K562 (cell line): ENCODE measurements around the gene MOB4. TPM values are rescaled to one million over a fixed set of nuclear protein-coding genes. Genes with fewer than 3 reads are reported as not detected.

ENCODE experiments used
- ATF1 ChIP-seq, 2 experiments: fragments of 450-650 bp in 1 of 2; IDR thresholded peaks; 2 replicates each; pipeline ENCODE4 v1.6.1; 2016; ENCODE audit warnings: missing compliant biosample characterization in 1 of 2, missing genetic modification characterization in 1 of 2
- BRD4 ChIP-seq: fragments of 200-600 bp; sonication (generic); IDR thresholded peaks from 2 replicates; pipeline ENCODE4 v1.6.1; 2017; ENCODE audit warnings: inconsistent platforms
- HDAC3 ChIP-seq: fragments of 450-650 bp; IDR thresholded peaks from 2 replicates; pipeline ENCODE4 v1.6.1; 2018; ENCODE audit warnings: borderline replicate concordance, mild to moderate bottlenecking, moderate library complexity; ENCODE audit not compliant: partially characterized antibody
- HEY1 ChIP-seq: fragments of 250-450 bp; sonication (Bioruptor Pico); IDR thresholded peaks from 2 replicates; pipeline ENCODE4 v1.5.0; 2020; ENCODE audit warnings: mild to moderate bottlenecking, moderate library complexity, borderline replicate concordance
- HMBOX1 ChIP-seq: sonication (generic); IDR thresholded peaks from 2 replicates; pipeline ENCODE4 v1.6.1; 2016
- HOMEZ ChIP-seq: fragments of 250-450 bp; sonication (Bioruptor Pico); IDR thresholded peaks from 2 replicates; pipeline ENCODE4 v1.4.0; 2020; ENCODE audit warnings: mild to moderate bottlenecking, moderate library complexity
- KAT7 ChIP-seq: sonication (generic); formaldehyde crosslinking; IDR thresholded peaks from 2 replicates; pipeline ENCODE4 v1.8.0; 2022; ENCODE audit warnings: missing genetic modification reagents, mild to moderate bottlenecking, borderline replicate concordance
- KDM4B ChIP-seq, 2 experiments: fragments of 450-650 bp in 1 of 2; sonication (generic) in 1 of 2; IDR thresholded peaks; 2 replicates each; pipeline ENCODE4 v1.6.1; 2016 to 2017; ENCODE audit warnings: borderline replicate concordance in 2 of 2, antibody characterized with exemption in 1 of 2, low read depth in 1 of 2, mild to moderate bottlenecking in 1 of 2
- KLF10 ChIP-seq: fragments of 250-450 bp; sonication (Bioruptor Pico); IDR thresholded peaks from 2 replicates; pipeline ENCODE4 v1.6.1; 2021; ENCODE audit warnings: matching md5 sums
- LEF1 ChIP-seq: fragments of 450-650 bp; IDR thresholded peaks from 2 replicates; pipeline ENCODE4 v1.6.1; 2016; ENCODE audit warnings: mild to moderate bottlenecking
- MECOM ChIP-seq: fragments of 250-450 bp; sonication (Bioruptor Pico); IDR thresholded peaks from 2 replicates; pipeline ENCODE4 v1.8.0; 2022; ENCODE audit warnings: inconsistent platforms
- MLLT1 ChIP-seq, 2 experiments: fragments of 450-650 bp; IDR thresholded peaks; 2 replicates each; pipeline ENCODE4 v1.6.1; 2016
- NBN ChIP-seq: fragments of 450-650 bp; IDR thresholded peaks from 2 replicates; pipeline ENCODE4 v1.6.1; 2016; ENCODE audit warnings: low read depth, mild to moderate bottlenecking
- POLR2B ChIP-seq: fragments of 450-650 bp; IDR thresholded peaks from 2 replicates; pipeline ENCODE4 v1.6.1; 2018; ENCODE audit warnings: low read depth; ENCODE audit not compliant: partially characterized antibody
- SMARCB1 ChIP-seq: IDR thresholded peaks from 2 replicates; pipeline ENCODE4 v1.6.1; 2011; ENCODE audit warnings: improper control_type of control experiment, low read depth; ENCODE audit not compliant: insufficient read length
- SRSF7 ChIP-seq: fragments of 200-400 bp; formaldehyde crosslinking; optimal IDR thresholded peaks from 2 replicates; pipeline ENCODE3; 2017; ENCODE audit warnings: mild to moderate bottlenecking, low read depth, low read length
- TRIM24 ChIP-seq, 2 experiments: fragments of 450-650 bp; IDR thresholded peaks; 2 replicates each; pipeline ENCODE4 v1.6.1; 2016
- U2AF1 ChIP-seq: fragments of 200-400 bp; formaldehyde crosslinking; optimal IDR thresholded peaks from 2 replicates; pipeline ENCODE3; 2017; ENCODE audit warnings: mild to moderate bottlenecking, low read depth, low read length, moderate library complexity
- ZFP36 ChIP-seq: fragments of 150-350 bp; IDR thresholded peaks from 2 replicates; pipeline ENCODE4 v1.6.1; 2018; ENCODE audit warnings: low read length, low read depth; ENCODE audit not compliant: partially characterized antibody
- ZFPM2 ChIP-seq: fragments of 250-450 bp; sonication (Bioruptor Pico); IDR thresholded peaks from 2 replicates; pipeline ENCODE4 v1.5.1; 2022; ENCODE audit warnings: mild to moderate bottlenecking
- ZNF175 ChIP-seq: fragments of 200-800 bp; sonication (Bioruptor generic); IDR thresholded peaks from 2 replicates; pipeline ENCODE4 v1.6.1; 2016; ENCODE audit warnings: low read depth, mild to moderate bottlenecking, missing genetic modification characterization, missing compliant biosample characterization
- ZNF197 ChIP-seq: fragments of 200-800 bp; sonication (Bioruptor generic); IDR thresholded peaks from 2 replicates; pipeline ENCODE4 v1.6.1; 2016; ENCODE audit warnings: low read depth, missing genetic modification characterization, missing compliant biosample characterization
- ZNF507 ChIP-seq: conservative IDR thresholded peaks from 2 replicates; pipeline ENCODE4 v1.6.1; 2017; ENCODE audit warnings: missing genetic modification characterization, missing compliant biosample characterization
- ZNF583 ChIP-seq: fragments of 250-450 bp; sonication (Bioruptor Pico); IDR thresholded peaks from 2 replicates; pipeline ENCODE4 v1.4.0; 2020
- ZNF764 ChIP-seq: fragments of 250-450 bp; sonication (Bioruptor Pico); IDR thresholded peaks from 2 replicates; pipeline ENCODE4 v1.4.0; 2020; ENCODE audit warnings: low read depth, mild to moderate bottlenecking, moderate library complexity
- ZNF778 ChIP-seq: fragments of 450-650 bp; formaldehyde crosslinking; IDR thresholded peaks from 2 replicates; pipeline ENCODE4 v1.4.0; 2020; ENCODE audit warnings: mild to moderate bottlenecking, moderate library complexity
- polyA plus RNA-seq, 8 experiments: library from polyadenylated mRNA; depleted of rRNA in 4 of 8; stranded (reverse) in 5 of 8; unstranded in 3 of 8; fragments of >200 nt; fragmentation: Nextera tagmentation in 2 of 8; fragmentation: Illumina TruSeq in 1 of 8; extraction: Ambion mirVana in 2 of 8; extraction: Trizol in 1 of 8; gene quantifications; 2 replicates each; pipeline versions ENCODE4 v1.2.1 to v1.2.3, GENCODE V29; 2011 to 2014; ENCODE audit warnings: inconsistent platforms in 1 of 8, missing spikeins in 1 of 8
- total RNA-seq, 7 experiments: library from RNA; depleted of rRNA in 6 of 7; stranded (reverse); fragments of >200 nt in 6 of 7; fragmentation: Illumina TruSeq in 2 of 7; extraction: Trizol in 2 of 7; gene quantifications; 2 replicates each; pipeline versions ENCODE4 v1.2.1 to v1.2.3, GENCODE V29; 2011 to 2021; ENCODE audit warnings: low replicate concordance in 1 of 7

The MOB4 gene
- total and polyA plus RNA-seq, 9 of the 15 experiments (the other 6 are each of a cell fraction or from before 2014, with no cell fraction given) = 13.5 to 30.8 (median 22.2) TPM

- TF ChIP-seq ZNF764 (CRISPR knock-in tag) (no peak), HDAC3 (no peak), MECOM (CRISPR knock-in tag) (no peak), ZNF507 (tag) (no peak), NBN (peak; percentile 65; the same call in 1 of the 2 replicates), HEY1 (no peak), ATF1 (CRISPR knock-in tag; IDR thresholded peaks at IDR 0.05) (0 out of 2 replicates have a peak, but pooled peaks have one; percentile 11), ATF1 (tag; IDR thresholded peaks at IDR 0.05) (peak; percentile 85), TRIM24 (IDR thresholded peaks at IDR 0.05) (peak in 1 of 2 experiments; percentile 75; a peak in 2 of 4 replicates), KAT7 (CRISPR knock-in tag) (peak; percentile 32; the same call in 1 of the 2 replicates), ZFPM2 (CRISPR knock-in tag) (no peak), U2AF1 (no peak), ZNF175 (no peak), SMARCB1 (no peak), ZNF583 (no peak; the same call in 1 of the 2 replicates), ZNF197 (CRISPR knock-in tag) (no peak), KLF10 (CRISPR knock-in tag) (no peak), POLR2B (peak; percentile 80), MLLT1 (IDR thresholded peaks at IDR 0.05) (0 out of 4 replicates have a peak, but pooled peaks of 1 of the 2 experiments have one; percentile 60), KDM4B (IDR thresholded peaks at IDR 0.05; ENCODE audit: borderline replicate concordance in 2 of 2, low read depth in 1 of 2) (peak in 1 of 2 experiments; percentile 65; a peak in 1 of 4 replicates), HOMEZ (CRISPR knock-in tag) (no peak), BRD4 (no peak), SRSF7 (no peak), HMBOX1 (no peak; the same call in 1 of the 2 replicates), ZNF778 (no peak), ZFP36 (no peak), LEF1 (no peak)
Measured at GRCh38 chr2:197515739-197516392, at the start of gene MOB4 (continued).
